Keratinocyte (primary cell): ENCODE data around the gene CCDC32.

Source experiments
- EZH2 ChIP-seq: IDR thresholded peaks from one replicate; pipeline ENCODE4 v1.6.1; 2012; ENCODE audit warnings: inconsistent platforms, mild to moderate bottlenecking, low read length, moderate library complexity
- TF ChIP-seq, protein P1 (sequence below), 3 experiments: IDR thresholded peaks in 1 of 3; conservative IDR thresholded peaks in 1 of 3; optimal IDR thresholded peaks in 1 of 3; 2 replicates in 2 of 3; 3 replicates in 1 of 3; pipeline versions ENCODE3 to v1.5.1; 2011; ENCODE audit warnings: low read length in 3 of 3, mild to moderate bottlenecking in 3 of 3, moderate library complexity in 2 of 3, control low read depth in 1 of 3, inconsistent platforms in 1 of 3; ENCODE audit not compliant: insufficient read depth in 2 of 3; ENCODE audit errors: extremely low read depth in 1 of 3

DNA sequence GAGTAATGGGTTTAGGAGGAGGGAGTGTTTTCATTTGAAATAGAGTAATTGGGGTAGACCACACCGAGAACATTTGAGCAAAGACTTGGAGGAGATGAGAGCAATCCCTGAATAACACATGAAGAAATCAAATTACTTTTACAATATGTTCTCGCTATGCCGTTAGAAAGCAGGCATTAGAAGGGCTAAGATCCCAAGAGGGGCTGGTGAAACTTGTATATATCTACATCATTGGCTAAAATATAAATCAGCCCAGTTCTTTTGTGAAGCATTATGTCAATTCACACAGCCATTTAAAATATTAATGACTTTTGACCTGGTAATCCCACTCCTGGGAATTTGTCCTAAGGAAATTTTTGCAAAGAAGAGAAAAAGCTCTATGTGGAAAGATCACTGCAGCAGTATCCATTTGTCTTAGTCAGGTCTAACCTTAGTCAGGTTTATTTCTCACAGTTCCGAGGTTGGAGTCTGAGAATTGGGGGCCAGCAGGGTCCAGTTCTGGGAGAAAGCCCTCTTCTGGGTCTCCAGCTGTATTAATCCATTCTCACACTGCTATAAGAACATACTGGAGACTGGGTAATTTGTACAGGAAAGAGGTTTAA lies 31.0 kb downstream of the CCDC32 start:
- TF ChIP-seq, protein P1, sequence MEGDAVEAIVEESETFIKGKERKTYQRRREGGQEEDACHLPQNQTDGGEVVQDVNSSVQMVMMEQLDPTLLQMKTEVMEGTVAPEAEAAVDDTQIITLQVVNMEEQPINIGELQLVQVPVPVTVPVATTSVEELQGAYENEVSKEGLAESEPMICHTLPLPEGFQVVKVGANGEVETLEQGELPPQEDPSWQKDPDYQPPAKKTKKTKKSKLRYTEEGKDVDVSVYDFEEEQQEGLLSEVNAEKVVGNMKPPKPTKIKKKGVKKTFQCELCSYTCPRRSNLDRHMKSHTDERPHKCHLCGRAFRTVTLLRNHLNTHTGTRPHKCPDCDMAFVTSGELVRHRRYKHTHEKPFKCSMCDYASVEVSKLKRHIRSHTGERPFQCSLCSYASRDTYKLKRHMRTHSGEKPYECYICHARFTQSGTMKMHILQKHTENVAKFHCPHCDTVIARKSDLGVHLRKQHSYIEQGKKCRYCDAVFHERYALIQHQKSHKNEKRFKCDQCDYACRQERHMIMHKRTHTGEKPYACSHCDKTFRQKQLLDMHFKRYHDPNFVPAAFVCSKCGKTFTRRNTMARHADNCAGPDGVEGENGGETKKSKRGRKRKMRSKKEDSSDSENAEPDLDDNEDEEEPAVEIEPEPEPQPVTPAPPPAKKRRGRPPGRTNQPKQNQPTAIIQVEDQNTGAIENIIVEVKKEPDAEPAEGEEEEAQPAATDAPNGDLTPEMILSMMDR (optimal IDR thresholded peaks at IDR 0.05 in 1 of 3, IDR thresholded peaks at IDR 0.05 in 1 of 3, conservative IDR thresholded peaks at IDR 0.05 in 1 of 3; ENCODE audit: extremely low read depth in 1 of 3, insufficient read depth in 2 of 3, low read length in 3 of 3), result no peak
- no peak for TF ChIP-seq EZH2
